HG03565 (cell line): ENCODE measurements around the gene HNRNPA1.
A peak's percentile ranks its signal among the peaks of the same experiment; 100 is the strongest.
"Not testable (repeated sequence)": the region's sequence is repeated elsewhere in the genome, so short reads cannot be mapped to it uniquely, and the experiment has no call there.

Experiments
- ATAC-seq: cut with Tn5 transposase; IDR thresholded peaks from one replicate; pipeline ENCODE4 v1.9.1; 2021; ENCODE audit warnings: mild to moderate bottlenecking, moderate library complexity; ENCODE audit not compliant: unreplicated experiment

HNRNPA1 gene

DNA sequence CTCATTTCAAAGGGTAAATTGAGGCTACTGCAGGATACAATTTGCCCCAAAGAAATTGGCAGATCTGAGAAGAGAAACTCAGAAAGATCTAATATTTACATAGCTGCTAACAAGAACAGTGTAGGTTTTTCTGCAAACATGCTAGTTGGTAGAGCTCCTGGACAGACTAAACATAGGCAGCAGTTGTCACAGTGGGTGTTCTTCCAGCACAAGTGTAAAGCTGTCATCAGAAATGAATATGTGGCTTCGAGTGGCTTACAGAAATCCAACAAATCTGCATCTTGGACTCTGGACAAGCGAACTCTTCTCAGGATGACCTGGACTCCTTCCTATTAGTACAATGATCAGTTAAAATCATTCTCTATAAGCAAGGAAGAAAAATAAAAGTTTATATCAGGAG, 6.5 kb upstream of the HNRNPA1 start:
- ATAC-seq = no peak

DNA sequence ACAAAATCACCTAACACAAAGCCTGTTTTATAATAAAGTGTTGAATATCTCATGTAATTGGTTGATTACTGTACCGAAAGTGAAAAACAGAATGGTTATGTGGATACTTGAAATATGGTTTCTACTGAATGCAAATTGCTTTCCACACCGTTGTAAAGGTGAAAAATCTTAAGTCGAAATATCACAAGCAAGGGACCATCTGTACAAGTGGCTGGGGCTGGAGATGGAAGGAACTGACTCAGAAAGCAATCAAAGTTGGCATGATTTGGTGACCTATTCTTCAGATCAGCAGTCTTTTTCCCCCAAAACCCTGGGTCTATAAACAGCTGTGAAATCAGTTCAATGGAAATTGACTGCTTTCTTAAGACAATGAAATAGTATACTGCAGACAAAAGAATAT, 4.2 kb upstream of the HNRNPA1 start:
- ATAC-seq = no peak

DNA sequence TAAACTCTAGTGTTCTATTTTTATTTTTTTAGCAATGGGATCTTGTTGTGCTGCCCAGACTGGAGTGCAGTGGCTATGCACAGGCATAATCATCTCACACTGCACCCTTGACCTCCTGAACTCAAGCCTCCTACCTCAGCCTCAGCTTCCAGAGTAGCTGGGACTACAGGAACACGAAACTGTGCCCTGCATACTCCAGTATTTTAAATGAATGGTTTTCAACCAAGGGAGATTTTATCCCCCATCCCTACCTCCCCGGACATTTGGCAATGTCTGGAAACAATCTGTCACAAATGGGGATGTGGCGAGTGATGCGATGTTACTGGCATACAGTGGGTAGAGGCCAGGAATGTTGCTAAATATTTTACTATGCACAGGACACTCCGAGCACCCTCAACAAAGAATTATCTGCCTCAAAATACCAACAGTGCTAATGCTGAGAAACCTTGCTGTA, 2.7 kb upstream of the HNRNPA1 start:
- no peak for ATAC-seq

- no peak for ATAC-seq
Measured at GRCh38 chr12:54279227-54279631, 1.3 kb upstream of the HNRNPA1 start.

- ATAC-seq = peak; percentile 67
Measured at GRCh38 chr12:54279632-54280467, 676 bp upstream of the HNRNPA1 start, which contains the start of gene CBX5. Gene CBX5, minus strand, starts transcription at chr12:54280122. Its CDS starts 22,472 bp downstream, at chr12:54257650.

DNA sequence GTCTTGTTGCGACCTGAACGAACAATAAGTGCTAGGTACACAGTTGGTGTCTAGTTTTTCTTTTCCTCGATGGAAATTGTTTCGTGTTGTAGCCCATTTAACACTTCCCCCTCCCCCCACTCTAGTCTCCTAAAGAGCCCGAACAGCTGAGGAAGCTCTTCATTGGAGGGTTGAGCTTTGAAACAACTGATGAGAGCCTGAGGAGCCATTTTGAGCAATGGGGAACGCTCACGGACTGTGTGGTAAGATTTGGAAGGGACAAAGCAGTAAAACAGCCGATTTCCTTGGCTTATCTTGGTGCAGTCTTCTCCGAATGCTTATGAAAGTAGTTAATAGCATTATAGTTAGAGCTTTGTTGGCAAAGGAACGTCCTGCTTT, 724 bp downstream of the HNRNPA1 start:
- not testable (repeated sequence) for ATAC-seq

GRCh38 chr12:54281694-54282093, 1.2 kb downstream of the HNRNPA1 start:
- not testable (repeated sequence) for ATAC-seq

DNA sequence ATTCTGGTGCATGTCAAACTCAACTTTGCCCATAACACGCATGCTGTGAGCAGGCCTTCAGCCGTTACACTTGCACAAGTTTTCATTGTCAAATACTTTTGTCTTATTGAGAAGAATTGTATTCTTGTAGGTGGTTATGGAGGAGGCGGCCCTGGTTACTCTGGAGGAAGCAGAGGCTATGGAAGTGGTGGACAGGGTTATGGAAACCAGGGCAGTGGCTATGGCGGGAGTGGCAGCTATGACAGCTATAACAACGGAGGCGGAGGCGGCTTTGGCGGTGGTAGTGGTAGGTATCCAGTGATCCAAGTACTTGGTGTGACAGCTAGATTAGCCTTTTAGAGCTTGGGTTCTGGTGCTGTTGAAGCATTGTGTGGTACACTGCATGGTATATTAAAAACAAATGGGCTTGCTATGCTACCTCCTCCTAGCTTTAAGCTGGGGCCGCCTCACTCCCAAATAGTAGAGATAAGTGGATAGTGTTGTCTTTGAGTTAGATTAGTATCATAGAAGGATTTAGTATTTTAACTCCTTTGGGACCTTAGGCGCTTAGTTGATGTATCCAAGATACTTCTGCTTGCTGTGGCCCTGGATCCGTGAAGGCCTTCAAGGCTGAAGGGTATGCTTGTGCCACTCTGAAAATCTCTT, 2.5 kb downstream of the HNRNPA1 start:
- ATAC-seq = no peak

DNA sequence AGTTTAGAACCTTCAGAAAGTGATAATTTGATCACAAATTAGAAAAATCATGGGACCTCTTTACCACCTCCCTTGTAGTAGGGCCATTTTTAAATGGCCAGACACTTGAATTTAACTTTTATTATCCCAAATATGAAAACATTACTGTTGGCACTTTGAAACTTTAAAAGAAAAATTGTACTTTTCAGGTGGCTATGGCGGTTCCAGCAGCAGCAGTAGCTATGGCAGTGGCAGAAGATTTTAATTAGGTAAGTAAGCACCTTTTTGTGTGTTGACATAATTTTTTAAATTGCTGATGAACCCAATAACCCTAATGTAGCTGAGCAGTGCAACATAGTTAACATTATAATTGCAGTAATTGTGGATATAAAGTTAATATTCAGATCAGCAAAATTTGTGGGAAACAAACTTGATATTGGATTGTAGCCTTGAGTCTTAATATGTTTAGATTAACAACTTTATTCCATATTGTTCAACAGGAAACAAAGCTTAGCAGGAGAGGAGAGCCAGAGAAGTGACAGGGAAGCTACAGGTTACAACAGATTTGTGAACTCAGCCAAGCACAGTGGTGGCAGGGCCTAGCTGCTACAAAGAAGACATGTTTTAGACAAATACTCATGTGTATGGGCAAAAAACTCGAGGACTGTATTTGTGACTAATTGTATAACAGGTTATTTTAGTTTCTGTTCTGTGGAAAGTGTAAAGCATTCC, 3.7 kb downstream of the HNRNPA1 start:
- not testable (repeated sequence) for ATAC-seq

GRCh38 chr12:54285150-54286041, 4.9 kb downstream of the HNRNPA1 start:
- ATAC-seq = no peak

DNA sequence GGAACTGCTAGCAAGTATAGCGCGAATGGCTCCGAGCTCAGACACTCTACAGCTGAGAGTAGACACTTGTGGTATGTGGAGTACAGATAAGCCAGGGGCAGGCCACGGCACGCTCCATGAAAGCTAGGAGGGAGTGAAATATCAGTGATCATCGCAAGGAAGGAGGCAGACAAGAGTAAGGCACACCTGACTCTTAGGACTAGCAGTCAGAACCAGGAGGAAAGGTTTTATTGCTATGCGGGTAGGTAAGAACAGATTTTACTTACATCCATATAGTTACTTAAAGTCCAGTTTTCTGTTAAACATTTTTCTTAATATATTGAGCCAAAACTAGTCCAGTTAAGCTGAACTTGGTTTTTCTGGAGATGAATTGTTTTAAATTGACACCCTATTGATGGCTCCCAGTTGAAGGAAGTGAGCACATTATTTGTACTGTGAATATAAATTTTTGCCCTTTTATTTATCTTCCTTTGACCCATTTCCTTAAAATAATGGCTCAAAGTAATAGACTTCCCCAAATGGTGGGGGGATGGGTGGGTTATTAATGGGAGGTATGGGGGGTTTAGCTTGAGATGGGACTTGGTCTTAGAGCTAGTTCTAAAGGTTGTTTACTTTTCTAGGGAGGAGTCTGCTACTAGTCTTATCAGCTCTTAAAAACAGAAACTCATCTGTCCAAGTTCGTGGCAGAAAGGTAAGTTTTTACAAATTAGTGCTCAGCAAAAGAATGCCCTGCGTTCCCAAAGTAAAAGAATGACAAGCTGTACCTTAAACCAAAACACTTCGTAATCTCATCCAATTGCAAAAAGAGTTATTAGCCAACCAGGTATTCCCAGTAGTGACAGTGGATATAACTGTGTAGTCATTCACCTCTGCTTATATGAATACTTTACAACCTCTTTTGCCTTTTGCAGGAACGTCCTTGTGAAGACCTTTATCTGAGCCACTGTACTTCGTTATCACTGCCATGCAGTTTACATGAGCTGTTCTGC, 5.8 kb downstream of the HNRNPA1 start:
- ATAC-seq = no peak

DNA sequence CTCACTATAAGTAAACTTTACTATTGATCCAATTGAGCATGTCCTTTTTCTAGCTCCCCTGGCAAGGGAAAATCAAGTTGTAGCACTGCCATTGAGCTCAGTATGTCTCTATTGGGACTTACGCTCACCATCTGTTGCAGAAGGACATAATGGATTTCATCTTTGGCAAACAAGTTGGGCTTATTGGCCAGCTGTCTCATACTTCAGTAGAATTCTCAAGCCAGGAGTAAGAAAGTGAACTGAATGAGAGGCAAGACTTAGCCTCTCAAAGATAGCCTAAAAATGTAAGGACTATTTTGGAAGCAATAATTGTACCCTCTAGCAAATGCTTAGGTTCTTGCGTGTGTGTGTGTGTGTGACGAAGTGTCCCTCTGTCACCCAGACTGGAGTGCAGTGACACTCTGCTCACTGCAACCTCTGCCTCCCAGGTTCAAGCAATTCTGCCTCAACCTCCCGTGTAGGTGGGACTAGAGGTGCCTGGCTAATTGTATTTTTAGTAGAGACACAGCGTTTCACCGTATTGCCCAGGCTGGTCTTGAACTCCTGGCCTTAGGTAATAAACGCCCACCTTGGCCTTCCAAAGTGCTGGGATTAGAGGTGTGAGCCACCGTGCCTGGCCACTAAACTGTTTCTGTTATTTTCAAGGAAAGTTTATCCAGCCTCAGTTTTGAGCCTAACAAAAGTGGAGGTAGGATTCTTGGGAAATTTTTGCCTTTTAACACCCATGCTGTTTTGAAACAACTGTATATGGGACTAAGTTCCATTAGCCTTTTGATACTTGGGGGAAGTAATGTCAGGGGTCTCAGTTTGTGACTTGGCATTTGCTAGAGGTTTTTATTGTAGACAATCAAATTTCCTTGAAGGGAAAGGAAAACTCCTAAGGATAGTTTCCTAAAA, 7.0 kb downstream of the HNRNPA1 start:
- ATAC-seq = no peak

DNA sequence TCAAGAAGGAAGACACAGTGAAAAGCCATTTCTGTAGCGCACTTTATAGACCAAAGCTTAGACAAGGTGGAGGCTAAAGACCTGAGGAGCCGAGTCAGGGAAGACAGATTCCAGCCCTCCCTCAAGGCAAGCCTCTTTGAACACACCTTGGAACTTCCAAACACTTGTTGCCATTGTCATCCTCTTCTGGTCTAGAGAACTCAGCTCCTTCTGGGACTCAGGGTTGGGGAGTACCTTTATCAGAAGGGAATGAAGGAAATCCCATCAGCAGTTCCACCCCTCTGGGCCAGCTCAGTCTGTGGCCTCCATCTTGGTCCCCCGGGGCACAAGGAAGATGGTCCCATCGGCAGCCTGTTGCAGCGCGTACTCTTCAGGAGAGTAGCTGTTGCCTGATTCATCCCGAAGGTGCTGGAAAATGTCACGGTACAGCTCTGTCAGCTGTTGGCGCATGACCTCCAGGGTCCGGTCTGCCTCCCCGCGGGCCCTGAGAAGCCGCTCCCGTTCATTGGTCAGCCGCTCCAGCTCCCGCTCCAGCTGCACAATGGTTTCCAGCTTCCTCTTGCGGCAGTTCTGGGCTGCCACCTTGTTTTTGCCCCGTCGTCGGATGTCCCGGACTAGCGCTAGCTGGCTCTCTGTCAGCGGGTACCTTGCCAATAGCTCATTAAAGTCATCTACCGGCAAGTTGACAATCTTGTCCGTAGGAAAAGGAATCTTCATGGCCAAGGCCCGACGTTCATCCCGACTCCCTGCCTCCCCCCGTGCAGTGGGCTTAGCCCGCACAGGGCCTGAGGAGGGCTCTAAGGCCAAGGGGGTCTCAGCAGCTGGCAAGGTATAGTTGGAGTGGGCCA, 11.8 kb downstream of the HNRNPA1 start:
- ATAC-seq = no peak

DNA sequence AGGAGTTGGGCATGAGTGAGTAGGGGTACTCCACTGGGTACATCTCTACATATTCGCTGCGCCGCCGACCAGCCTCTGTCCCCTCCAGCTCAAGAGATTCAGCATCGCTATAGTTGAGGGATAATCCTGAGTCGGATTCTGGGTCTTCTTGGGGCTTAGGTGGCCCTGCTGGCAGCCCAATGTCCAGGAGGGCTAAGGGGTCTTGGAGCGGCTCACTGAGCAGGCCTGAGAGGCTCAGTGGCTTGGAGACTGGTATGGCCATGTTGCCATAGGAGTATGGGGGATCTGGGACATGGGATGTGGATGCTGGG, 12.4 kb downstream of the HNRNPA1 start:
- ATAC-seq = no peak

- ATAC-seq = no peak
Measured at GRCh38 chr12:54294152-54294952, 13.8 kb downstream of the HNRNPA1 start.

DNA sequence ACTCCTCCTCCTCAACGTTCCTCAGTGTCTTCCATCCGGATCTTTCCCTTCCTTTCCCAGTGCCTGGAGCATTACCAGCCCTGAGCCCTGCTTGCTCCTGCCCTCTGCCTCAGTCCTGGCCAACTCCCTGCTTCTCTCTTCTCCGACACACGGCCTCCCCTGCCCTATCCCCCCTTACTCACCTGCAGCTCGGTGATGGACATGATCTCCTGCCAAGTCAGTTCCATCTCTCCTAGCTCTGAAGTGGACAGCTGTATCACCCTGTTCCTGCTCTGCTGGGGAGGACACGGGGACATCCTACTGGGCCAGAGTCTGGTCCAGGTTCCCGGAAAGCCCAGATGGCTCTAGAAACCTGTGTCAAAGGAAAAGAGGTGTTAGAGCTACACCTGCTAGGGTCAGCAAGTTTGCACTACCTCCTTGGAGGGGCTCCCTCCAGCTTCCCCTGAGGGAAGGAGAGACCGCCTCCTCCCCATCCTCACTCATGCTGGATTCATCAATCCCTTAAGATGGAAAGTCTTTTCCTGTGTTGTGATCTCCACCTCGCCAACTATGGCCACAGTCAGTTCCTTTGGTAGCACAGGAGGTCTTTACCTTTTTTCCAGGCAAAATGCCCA, 14.5 kb downstream of the HNRNPA1 start:
- no peak for ATAC-seq
